ENCODE measurements around the gene BCL2L15. TPM values are rescaled to one million over a fixed set of nuclear protein-coding genes. Genes with fewer than 3 reads are reported as not detected.

BCL2L15 gene
- total and polyA plus RNA-seq, 10 of the 15 experiments (the other 5 are each of a cell fraction or from before 2014, with no cell fraction given): 0.42 to 1.2 (median 0.59) TPM

DNA sequence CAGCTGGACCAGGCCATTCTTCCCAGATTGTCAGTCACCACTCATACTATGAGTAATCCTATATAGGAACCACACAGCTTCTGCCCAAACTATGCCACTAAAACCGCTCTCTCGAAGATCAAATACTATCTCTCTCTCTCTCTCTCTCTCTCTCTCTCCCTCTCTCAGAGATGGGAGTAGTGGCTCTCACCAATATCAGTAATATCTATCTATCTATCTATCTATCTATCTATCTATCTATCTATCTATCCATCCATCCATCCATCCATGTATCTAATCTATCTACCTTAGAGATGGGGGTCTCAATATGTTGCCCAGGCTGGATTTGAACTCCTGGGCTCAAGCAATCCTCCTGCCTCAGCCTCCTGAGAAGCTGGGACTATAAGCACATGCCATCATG, 37.1 kb upstream of the BCL2L15 start:
- POLR2A ChIA-PET: interaction anchor here (0.7 kb wide), 1 partner anchor 109 kb away, joined by 3 read pairs; no protein-coding TSS in a partner anchor
- H3K27me3 ChIP-seq (replicated peaks in 1 of 2; ENCODE audit: control insufficient read depth in 2 of 2, insufficient read depth in 2 of 2, low read length in 1 of 2): no peaks in the 10 kb centered on the region
- H3K4me3 ChIP-seq: no peak overlapping the region
- BruUV-seq (replicated peaks): no TSS peak
- no peaks in the 10 kb centered on the region for H4K20me1 ChIP-seq (ENCODE audit: control insufficient read depth, insufficient read depth)
- H3K4me2 ChIP-seq (ENCODE audit: control insufficient read depth, insufficient read depth): no peak overlapping the region
- H3K36me3 ChIP-seq (ENCODE audit: control insufficient read depth in 2 of 2, insufficient read depth in 2 of 2, low read length in 1 of 2): no peaks in the 10 kb centered on the region
- SMC1A ChIA-PET (ENCODE audit: uncharacterized antibody, unreplicated experiment): interaction anchor here (0.8 to 2.0 kb wide), 5 partner anchors 9 to 45 kb away, joined by 3 to 5 read pairs (median 3); no protein-coding TSS in a partner anchor
- RAD21 ChIA-PET (ENCODE audit: unreplicated experiment): interaction anchor here (1.2 kb wide), 1 partner anchor 130 kb away, joined by 3 read pairs; no protein-coding TSS in a partner anchor
- H3K9ac ChIP-seq (ENCODE audit: control insufficient read depth, insufficient read depth, low read length): no peak overlapping the region
- in situ Hi-C loops (cut with MboI) (no loop called here), intact Hi-C loops (cut with micrococcal nuclease; ENCODE audit: unreplicated experiment) (no loop called here)
- no peak for TF ChIP-seq ASH2L (IDR thresholded peaks at IDR 0.05; ENCODE audit: borderline replicate concordance, low read depth)
- TF ChIP-seq EGR1 (IDR thresholded peaks at IDR 0.05; ENCODE audit: borderline replicate concordance in 1 of 2, low read depth in 2 of 2, low read length in 2 of 2): no peak
- no peak for TF ChIP-seq FOXK2 (IDR thresholded peaks at IDR 0.05)
- TF ChIP-seq, protein P1, sequence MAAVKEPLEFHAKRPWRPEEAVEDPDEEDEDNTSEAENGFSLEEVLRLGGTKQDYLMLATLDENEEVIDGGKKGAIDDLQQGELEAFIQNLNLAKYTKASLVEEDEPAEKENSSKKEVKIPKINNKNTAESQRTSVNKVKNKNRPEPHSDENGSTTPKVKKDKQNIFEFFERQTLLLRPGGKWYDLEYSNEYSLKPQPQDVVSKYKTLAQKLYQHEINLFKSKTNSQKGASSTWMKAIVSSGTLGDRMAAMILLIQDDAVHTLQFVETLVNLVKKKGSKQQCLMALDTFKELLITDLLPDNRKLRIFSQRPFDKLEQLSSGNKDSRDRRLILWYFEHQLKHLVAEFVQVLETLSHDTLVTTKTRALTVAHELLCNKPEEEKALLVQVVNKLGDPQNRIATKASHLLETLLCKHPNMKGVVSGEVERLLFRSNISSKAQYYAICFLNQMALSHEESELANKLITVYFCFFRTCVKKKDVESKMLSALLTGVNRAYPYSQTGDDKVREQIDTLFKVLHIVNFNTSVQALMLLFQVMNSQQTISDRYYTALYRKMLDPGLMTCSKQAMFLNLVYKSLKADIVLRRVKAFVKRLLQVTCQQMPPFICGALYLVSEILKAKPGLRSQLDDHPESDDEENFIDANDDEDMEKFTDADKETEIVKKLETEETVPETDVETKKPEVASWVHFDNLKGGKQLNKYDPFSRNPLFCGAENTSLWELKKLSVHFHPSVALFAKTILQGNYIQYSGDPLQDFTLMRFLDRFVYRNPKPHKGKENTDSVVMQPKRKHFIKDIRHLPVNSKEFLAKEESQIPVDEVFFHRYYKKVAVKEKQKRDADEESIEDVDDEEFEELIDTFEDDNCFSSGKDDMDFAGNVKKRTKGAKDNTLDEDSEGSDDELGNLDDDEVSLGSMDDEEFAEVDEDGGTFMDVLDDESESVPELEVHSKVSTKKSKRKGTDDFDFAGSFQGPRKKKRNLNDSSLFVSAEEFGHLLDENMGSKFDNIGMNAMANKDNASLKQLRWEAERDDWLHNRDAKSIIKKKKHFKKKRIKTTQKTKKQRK (IDR thresholded peaks at IDR 0.05; ENCODE audit: low read depth, low read length): no peak
- no peak for TF ChIP-seq TARDBP (IDR thresholded peaks at IDR 0.05; ENCODE audit: borderline replicate concordance)
- no peak for TF ChIP-seq BCL11A (IDR thresholded peaks at IDR 0.05; ENCODE audit: low read depth, low read length)
- TF ChIP-seq, protein P2, sequence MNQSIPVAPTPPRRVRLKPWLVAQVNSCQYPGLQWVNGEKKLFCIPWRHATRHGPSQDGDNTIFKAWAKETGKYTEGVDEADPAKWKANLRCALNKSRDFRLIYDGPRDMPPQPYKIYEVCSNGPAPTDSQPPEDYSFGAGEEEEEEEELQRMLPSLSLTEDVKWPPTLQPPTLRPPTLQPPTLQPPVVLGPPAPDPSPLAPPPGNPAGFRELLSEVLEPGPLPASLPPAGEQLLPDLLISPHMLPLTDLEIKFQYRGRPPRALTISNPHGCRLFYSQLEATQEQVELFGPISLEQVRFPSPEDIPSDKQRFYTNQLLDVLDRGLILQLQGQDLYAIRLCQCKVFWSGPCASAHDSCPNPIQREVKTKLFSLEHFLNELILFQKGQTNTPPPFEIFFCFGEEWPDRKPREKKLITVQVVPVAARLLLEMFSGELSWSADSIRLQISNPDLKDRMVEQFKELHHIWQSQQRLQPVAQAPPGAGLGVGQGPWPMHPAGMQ (IDR thresholded peaks at IDR 0.05; ENCODE audit: borderline replicate concordance): no peak
- DNase-seq (ENCODE audit: low read depth, low spot score) (no peak), FAIRE-seq (no peak), ATAC-seq (no peak)
- CTCF ChIA-PET: interaction anchor here (0.8 to 1.7 kb wide), 2 partner anchors 16 to 18 kb away, joined by 3 to 5 read pairs; no protein-coding TSS in a partner anchor
- H3K27ac ChIP-seq (ENCODE audit: control insufficient read depth, insufficient read depth): no peak overlapping the region
- peaks cover 4% of the 10 kb centered on the region; the same call in 1 of the 2 replicates for H3K79me2 ChIP-seq (ENCODE audit: control insufficient read depth, insufficient read depth, low read length)
- no peak overlapping the region for H2AFZ ChIP-seq (ENCODE audit: control insufficient read depth, low read depth, low read length)
- H3K9me3 ChIP-seq (replicated peaks; ENCODE audit: control insufficient read depth, insufficient read depth, low read length): no peaks in the 10 kb centered on the region
- peaks cover 4% of the 10 kb centered on the region for H3K4me1 ChIP-seq (ENCODE audit: control insufficient read depth, insufficient read depth, low read length)
- 90% methylated on average over 2 of the region's 2 CpGs for WGBS (ENCODE audit: insufficient coverage, insufficient replicate concordance, low lambda C conversion rate, missing lambda C conversion rate)

Measured in GM12878 (cell line).